ENCODE measurements around the gene MED8.

DNA sequence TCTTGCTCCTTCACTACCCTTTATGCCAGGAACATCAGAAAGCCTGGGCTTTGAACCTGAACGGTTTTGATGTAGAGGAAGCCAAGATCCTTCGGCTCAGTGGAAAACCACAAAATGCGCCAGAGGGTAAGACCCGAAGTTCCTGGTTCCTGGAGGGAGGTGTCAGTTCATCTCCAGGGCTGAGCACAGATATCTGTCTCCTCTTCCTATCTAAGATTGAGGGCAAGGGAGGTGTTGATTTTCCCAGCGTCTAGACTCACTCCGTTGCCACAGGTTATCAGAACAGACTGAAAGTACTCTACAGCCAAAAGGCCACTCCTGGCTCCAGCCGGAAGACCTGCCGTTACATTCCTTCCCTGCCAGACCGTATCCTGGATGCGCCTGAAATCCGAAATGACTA is 29.9 kb downstream of the MED8 start:
- TF ChIP-seq POLR2AphosphoS5 (IDR thresholded peaks at IDR 0.05; ENCODE audit: low read depth, low read length), result no peak
- TF ChIP-seq, protein P1, sequence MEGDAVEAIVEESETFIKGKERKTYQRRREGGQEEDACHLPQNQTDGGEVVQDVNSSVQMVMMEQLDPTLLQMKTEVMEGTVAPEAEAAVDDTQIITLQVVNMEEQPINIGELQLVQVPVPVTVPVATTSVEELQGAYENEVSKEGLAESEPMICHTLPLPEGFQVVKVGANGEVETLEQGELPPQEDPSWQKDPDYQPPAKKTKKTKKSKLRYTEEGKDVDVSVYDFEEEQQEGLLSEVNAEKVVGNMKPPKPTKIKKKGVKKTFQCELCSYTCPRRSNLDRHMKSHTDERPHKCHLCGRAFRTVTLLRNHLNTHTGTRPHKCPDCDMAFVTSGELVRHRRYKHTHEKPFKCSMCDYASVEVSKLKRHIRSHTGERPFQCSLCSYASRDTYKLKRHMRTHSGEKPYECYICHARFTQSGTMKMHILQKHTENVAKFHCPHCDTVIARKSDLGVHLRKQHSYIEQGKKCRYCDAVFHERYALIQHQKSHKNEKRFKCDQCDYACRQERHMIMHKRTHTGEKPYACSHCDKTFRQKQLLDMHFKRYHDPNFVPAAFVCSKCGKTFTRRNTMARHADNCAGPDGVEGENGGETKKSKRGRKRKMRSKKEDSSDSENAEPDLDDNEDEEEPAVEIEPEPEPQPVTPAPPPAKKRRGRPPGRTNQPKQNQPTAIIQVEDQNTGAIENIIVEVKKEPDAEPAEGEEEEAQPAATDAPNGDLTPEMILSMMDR (IDR thresholded peaks at IDR 0.05 in 2 of 3, conservative IDR thresholded peaks at IDR 0.05 in 1 of 3; ENCODE audit: borderline replicate concordance in 1 of 3, insufficient read depth in 1 of 3, low read depth in 2 of 3, low read length in 2 of 3), result no peak
- TF ChIP-seq POLR2A (IDR thresholded peaks at IDR 0.05; ENCODE audit: borderline replicate concordance, extremely low read depth, insufficient read depth, insufficient read length), result no peak
- TF ChIP-seq, protein P2, sequence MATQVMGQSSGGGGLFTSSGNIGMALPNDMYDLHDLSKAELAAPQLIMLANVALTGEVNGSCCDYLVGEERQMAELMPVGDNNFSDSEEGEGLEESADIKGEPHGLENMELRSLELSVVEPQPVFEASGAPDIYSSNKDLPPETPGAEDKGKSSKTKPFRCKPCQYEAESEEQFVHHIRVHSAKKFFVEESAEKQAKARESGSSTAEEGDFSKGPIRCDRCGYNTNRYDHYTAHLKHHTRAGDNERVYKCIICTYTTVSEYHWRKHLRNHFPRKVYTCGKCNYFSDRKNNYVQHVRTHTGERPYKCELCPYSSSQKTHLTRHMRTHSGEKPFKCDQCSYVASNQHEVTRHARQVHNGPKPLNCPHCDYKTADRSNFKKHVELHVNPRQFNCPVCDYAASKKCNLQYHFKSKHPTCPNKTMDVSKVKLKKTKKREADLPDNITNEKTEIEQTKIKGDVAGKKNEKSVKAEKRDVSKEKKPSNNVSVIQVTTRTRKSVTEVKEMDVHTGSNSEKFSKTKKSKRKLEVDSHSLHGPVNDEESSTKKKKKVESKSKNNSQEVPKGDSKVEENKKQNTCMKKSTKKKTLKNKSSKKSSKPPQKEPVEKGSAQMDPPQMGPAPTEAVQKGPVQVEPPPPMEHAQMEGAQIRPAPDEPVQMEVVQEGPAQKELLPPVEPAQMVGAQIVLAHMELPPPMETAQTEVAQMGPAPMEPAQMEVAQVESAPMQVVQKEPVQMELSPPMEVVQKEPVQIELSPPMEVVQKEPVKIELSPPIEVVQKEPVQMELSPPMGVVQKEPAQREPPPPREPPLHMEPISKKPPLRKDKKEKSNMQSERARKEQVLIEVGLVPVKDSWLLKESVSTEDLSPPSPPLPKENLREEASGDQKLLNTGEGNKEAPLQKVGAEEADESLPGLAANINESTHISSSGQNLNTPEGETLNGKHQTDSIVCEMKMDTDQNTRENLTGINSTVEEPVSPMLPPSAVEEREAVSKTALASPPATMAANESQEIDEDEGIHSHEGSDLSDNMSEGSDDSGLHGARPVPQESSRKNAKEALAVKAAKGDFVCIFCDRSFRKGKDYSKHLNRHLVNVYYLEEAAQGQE (IDR thresholded peaks at IDR 0.05; ENCODE audit: low read depth), result no peak
- TF ChIP-seq SIN3A (IDR thresholded peaks at IDR 0.05; ENCODE audit: low read depth), result no peak
- TF ChIP-seq EZH2 (IDR thresholded peaks at IDR 0.05), result no peak
- TF ChIP-seq, protein P3, sequence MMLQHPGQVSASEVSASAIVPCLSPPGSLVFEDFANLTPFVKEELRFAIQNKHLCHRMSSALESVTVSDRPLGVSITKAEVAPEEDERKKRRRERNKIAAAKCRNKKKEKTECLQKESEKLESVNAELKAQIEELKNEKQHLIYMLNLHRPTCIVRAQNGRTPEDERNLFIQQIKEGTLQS (IDR thresholded peaks at IDR 0.05), result no peak
- no peak for TF ChIP-seq SP1 (IDR thresholded peaks at IDR 0.05; ENCODE audit: low read depth)

All from HCT116 (cell line).